ENCODE data around the gene ZNG1A. TPM values are rescaled to one million over a fixed set of nuclear protein-coding genes. Genes with fewer than 3 reads are reported as not detected.

Gene ZNG1A
- total and polyA plus RNA-seq, 2 experiments from 2014 or later = 70.3 to 180 TPM

DNA sequence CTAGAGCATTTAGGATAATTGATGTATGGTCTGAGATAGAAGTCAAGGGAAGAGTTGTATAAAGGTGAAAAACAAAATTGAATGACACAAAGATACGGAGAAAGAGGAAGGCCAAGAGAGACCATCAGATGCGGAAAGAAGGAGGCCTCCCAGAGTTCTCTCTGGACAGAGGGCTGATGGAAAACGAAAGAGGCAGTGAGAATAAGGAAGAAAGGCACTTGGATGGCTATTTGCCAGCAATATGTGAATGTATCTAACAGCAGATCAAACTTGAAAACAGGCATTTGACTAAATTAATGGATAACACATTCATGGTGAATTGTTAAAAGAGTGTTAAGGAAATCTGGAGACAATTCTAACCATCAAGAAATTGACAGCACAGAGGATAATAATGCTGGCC lies 33.4 kb upstream of the ZNG1A start:
- Histone ChIP-seq H3K4me1 (ENCODE audit: insufficient read depth) (peaks cover 9% of the 10 kb centered on the region), H3K27me3 (ENCODE audit: insufficient read depth) (peaks cover 51% of the 10 kb centered on the region), H3K4me3 (no peak overlapping the region), H3K4me2 (no peak overlapping the region), H3F3A (replicated peaks; ENCODE audit: low read depth) (peaks cover 6% of the 10 kb centered on the region; the same call in 1 of the 2 replicates), H2AFZ (no peak overlapping the region), H3K79me2 (replicated peaks; ENCODE audit: insufficient read depth) (no peaks in the 10 kb centered on the region), H3K36me3 (ENCODE audit: insufficient read depth) (no peaks in the 10 kb centered on the region), H4K20me1 (replicated peaks; ENCODE audit: insufficient read depth) (no peaks in the 10 kb centered on the region), H3K9me2 (ENCODE audit: insufficient read depth) (no peaks in the 10 kb centered on the region), H3K27ac (ENCODE audit: low read depth) (no peak overlapping the region)
- Mint-ChIP-seq H3K27ac (no peak overlapping the region), H3K36me3 (ENCODE audit: low read depth) (no peaks in the 10 kb centered on the region), H3K9me3 (no peaks in the 10 kb centered on the region; the same call in 2 of the 3 replicates), H3K4me1 (peaks cover 9% of the 10 kb centered on the region), H3K27me3 (ENCODE audit: insufficient read depth, low read depth, poor library complexity) (peaks cover 26% of the 10 kb centered on the region), H3K4me3 (no peak overlapping the region)
- no peak for ATAC-seq
- DNase-seq (ENCODE audit: low spot score) = no peak
- no peak for TF ChIP-seq JUNB (IDR thresholded peaks at IDR 0.05; ENCODE audit: unreplicated experiment)
- TF ChIP-seq POLR2AphosphoS5 (IDR thresholded peaks at IDR 0.05; ENCODE audit: low read depth) = no peak
- no peak for TF ChIP-seq NANOG (IDR thresholded peaks at IDR 0.05; ENCODE audit: borderline replicate concordance)
- no peak for TF ChIP-seq STAT1 (IDR thresholded peaks at IDR 0.05; ENCODE audit: unreplicated experiment)
- TF ChIP-seq, protein P1, sequence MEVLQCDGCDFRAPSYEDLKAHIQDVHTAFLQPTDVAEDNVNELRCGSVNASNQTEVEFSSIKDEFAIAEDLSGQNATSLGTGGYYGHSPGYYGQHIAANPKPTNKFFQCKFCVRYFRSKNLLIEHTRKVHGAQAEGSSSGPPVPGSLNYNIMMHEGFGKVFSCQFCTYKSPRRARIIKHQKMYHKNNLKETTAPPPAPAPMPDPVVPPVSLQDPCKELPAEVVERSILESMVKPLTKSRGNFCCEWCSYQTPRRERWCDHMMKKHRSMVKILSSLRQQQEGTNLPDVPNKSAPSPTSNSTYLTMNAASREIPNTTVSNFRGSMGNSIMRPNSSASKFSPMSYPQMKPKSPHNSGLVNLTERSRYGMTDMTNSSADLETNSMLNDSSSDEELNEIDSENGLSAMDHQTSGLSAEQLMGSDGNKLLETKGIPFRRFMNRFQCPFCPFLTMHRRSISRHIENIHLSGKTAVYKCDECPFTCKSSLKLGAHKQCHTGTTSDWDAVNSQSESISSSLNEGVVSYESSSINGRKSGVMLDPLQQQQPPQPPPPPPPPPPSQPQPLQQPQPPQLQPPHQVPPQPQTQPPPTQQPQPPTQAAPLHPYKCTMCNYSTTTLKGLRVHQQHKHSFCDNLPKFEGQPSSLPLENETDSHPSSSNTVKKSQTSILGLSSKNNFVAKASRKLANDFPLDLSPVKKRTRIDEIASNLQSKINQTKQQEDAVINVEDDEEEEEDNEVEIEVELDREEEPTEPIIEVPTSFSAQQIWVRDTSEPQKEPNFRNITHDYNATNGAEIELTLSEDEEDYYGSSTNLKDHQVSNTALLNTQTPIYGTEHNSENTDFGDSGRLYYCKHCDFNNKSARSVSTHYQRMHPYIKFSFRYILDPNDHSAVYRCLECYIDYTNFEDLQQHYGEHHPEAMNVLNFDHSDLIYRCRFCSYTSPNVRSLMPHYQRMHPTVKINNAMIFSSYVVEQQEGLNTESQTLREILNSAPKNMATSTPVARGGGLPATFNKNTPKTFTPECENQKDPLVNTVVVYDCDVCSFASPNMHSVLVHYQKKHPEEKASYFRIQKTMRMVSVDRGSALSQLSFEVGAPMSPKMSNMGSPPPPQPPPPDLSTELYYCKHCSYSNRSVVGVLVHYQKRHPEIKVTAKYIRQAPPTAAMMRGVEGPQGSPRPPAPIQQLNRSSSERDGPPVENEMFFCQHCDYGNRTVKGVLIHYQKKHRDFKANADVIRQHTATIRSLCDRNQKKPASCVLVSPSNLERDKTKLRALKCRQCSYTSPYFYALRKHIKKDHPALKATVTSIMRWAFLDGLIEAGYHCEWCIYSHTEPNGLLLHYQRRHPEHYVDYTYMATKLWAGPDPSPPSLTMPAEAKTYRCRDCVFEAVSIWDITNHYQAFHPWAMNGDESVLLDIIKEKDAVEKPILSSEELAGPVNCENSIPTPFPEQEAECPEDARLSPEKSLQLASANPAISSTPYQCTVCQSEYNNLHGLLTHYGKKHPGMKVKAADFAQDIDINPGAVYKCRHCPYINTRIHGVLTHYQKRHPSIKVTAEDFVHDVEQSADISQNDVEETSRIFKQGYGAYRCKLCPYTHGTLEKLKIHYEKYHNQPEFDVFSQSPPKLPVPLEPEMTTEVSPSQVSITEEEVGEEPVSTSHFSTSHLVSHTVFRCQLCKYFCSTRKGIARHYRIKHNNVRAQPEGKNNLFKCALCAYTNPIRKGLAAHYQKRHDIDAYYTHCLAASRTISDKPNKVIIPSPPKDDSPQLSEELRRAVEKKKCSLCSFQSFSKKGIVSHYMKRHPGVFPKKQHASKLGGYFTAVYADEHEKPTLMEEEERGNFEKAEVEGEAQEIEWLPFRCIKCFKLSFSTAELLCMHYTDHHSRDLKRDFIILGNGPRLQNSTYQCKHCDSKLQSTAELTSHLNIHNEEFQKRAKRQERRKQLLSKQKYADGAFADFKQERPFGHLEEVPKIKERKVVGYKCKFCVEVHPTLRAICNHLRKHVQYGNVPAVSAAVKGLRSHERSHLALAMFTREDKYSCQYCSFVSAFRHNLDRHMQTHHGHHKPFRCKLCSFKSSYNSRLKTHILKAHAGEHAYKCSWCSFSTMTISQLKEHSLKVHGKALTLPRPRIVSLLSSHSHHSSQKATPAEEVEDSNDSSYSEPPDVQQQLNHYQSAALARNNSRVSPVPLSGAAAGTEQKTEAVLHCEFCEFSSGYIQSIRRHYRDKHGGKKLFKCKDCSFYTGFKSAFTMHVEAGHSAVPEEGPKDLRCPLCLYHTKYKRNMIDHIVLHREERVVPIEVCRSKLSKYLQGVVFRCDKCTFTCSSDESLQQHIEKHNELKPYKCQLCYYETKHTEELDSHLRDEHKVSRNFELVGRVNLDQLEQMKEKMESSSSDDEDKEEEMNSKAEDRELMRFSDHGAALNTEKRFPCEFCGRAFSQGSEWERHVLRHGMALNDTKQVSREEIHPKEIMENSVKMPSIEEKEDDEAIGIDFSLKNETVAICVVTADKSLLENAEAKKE (CRISPR knock-in tag; IDR thresholded peaks at IDR 0.05) = no peak
- no peak for TF ChIP-seq EZH2phosphoT487 (IDR thresholded peaks at IDR 0.05; ENCODE audit: unreplicated experiment)
- TF ChIP-seq EZH2 (IDR thresholded peaks at IDR 0.05; ENCODE audit: low read depth, unreplicated experiment) = no peak
- TF ChIP-seq, protein P2, sequence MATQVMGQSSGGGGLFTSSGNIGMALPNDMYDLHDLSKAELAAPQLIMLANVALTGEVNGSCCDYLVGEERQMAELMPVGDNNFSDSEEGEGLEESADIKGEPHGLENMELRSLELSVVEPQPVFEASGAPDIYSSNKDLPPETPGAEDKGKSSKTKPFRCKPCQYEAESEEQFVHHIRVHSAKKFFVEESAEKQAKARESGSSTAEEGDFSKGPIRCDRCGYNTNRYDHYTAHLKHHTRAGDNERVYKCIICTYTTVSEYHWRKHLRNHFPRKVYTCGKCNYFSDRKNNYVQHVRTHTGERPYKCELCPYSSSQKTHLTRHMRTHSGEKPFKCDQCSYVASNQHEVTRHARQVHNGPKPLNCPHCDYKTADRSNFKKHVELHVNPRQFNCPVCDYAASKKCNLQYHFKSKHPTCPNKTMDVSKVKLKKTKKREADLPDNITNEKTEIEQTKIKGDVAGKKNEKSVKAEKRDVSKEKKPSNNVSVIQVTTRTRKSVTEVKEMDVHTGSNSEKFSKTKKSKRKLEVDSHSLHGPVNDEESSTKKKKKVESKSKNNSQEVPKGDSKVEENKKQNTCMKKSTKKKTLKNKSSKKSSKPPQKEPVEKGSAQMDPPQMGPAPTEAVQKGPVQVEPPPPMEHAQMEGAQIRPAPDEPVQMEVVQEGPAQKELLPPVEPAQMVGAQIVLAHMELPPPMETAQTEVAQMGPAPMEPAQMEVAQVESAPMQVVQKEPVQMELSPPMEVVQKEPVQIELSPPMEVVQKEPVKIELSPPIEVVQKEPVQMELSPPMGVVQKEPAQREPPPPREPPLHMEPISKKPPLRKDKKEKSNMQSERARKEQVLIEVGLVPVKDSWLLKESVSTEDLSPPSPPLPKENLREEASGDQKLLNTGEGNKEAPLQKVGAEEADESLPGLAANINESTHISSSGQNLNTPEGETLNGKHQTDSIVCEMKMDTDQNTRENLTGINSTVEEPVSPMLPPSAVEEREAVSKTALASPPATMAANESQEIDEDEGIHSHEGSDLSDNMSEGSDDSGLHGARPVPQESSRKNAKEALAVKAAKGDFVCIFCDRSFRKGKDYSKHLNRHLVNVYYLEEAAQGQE (IDR thresholded peaks at IDR 0.05; ENCODE audit: unreplicated experiment) = no peak
- TF ChIP-seq, protein P3, sequence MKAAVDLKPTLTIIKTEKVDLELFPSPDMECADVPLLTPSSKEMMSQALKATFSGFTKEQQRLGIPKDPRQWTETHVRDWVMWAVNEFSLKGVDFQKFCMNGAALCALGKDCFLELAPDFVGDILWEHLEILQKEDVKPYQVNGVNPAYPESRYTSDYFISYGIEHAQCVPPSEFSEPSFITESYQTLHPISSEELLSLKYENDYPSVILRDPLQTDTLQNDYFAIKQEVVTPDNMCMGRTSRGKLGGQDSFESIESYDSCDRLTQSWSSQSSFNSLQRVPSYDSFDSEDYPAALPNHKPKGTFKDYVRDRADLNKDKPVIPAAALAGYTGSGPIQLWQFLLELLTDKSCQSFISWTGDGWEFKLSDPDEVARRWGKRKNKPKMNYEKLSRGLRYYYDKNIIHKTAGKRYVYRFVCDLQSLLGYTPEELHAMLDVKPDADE (IDR thresholded peaks at IDR 0.05) = no peak
- no peak for TF ChIP-seq ZNF331 (CRISPR knock-in tag; IDR thresholded peaks at IDR 0.05; ENCODE audit: low read depth)
- no peak for TF ChIP-seq ZNF114 (CRISPR knock-in tag; IDR thresholded peaks at IDR 0.05)
- no peak for TF ChIP-seq CREB1 (CRISPR knock-in tag; IDR thresholded peaks at IDR 0.05; ENCODE audit: low read depth)
- TF ChIP-seq, protein P4, sequence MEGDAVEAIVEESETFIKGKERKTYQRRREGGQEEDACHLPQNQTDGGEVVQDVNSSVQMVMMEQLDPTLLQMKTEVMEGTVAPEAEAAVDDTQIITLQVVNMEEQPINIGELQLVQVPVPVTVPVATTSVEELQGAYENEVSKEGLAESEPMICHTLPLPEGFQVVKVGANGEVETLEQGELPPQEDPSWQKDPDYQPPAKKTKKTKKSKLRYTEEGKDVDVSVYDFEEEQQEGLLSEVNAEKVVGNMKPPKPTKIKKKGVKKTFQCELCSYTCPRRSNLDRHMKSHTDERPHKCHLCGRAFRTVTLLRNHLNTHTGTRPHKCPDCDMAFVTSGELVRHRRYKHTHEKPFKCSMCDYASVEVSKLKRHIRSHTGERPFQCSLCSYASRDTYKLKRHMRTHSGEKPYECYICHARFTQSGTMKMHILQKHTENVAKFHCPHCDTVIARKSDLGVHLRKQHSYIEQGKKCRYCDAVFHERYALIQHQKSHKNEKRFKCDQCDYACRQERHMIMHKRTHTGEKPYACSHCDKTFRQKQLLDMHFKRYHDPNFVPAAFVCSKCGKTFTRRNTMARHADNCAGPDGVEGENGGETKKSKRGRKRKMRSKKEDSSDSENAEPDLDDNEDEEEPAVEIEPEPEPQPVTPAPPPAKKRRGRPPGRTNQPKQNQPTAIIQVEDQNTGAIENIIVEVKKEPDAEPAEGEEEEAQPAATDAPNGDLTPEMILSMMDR (conservative IDR thresholded peaks at IDR 0.05; ENCODE audit: low read depth in 2 of 2) = no peak
